Right lobe of liver (tissue), 4 donors: ENCODE results near the gene MAP3K4.

Source experiments
- POLR2A ChIP-seq: fragments of 450-650 bp; IDR thresholded peaks from one replicate; pipeline ENCODE4 v1.6.1; 2017; ENCODE audit warnings: antibody characterized with exemption, mild to moderate bottlenecking
- TF ChIP-seq, protein P1 (sequence below), 4 donors: fragments of 200-600 bp in 3 of 4; fragments of 450-650 bp in 1 of 4; IDR thresholded peaks; one replicate each; pipeline versions ENCODE4 v1.5.1 to v1.8.0; 2016 to 2022; ENCODE audit warnings: antibody characterized with exemption in 4 of 4, mild to moderate bottlenecking in 2 of 4
- donor health status: DM: no; HTN: no; CAD: no.
- donor health status: DM: no; HTN: no; CAD: no.
- donor health status: DM: no; HTN: yes; CAD: no.

DNA sequence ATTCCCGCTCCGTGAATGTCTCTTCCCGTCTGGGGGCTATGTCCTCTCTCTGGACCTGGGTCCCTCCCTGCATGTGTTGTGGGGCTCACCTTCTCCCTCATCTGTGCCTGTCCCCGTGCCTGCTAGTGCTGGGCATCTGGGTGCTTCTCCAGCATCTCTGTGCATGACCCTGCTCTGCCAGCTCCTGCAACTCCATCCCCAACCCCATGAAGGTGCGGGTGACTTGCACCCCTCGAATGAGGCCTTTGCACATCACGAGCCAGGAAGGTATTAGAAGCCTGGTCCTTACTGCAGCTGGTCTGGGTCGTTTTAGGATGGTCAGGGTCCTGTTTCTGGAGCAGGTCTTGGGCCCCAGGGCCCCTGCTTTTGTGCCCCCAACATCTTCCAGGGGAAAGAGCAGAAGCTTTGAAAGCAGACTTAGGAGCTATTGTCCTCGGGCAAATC lies 172.6 kb downstream of the MAP3K4 start:
- TF ChIP-seq, protein P1, sequence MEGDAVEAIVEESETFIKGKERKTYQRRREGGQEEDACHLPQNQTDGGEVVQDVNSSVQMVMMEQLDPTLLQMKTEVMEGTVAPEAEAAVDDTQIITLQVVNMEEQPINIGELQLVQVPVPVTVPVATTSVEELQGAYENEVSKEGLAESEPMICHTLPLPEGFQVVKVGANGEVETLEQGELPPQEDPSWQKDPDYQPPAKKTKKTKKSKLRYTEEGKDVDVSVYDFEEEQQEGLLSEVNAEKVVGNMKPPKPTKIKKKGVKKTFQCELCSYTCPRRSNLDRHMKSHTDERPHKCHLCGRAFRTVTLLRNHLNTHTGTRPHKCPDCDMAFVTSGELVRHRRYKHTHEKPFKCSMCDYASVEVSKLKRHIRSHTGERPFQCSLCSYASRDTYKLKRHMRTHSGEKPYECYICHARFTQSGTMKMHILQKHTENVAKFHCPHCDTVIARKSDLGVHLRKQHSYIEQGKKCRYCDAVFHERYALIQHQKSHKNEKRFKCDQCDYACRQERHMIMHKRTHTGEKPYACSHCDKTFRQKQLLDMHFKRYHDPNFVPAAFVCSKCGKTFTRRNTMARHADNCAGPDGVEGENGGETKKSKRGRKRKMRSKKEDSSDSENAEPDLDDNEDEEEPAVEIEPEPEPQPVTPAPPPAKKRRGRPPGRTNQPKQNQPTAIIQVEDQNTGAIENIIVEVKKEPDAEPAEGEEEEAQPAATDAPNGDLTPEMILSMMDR (IDR thresholded peaks at IDR 0.05) = no peak
- no peak for TF ChIP-seq POLR2A
